NCI-H2196 treated with DMSO at 0.1 percent for 48 hours (cell line): ENCODE measurements around the gene ITGA2.

Experiments
- DNase-seq: peaks from one replicate; lab custom pipeline; 2025; ENCODE audit not compliant: unreplicated experiment; lab: John Stamatoyannopoulos, UW

ITGA2 gene

GRCh38 chr5:53055365-53055764 lies 66.2 kb downstream of the ITGA2 start:
- DNase-seq, result no peak

GRCh38 chr5:53059281-53059680 lies 70.1 kb downstream of the ITGA2 start:
- no peak for DNase-seq

- no peak for DNase-seq
Observed at GRCh38 chr5:53063176-53063575, 74.0 kb downstream of the ITGA2 start.

GRCh38 chr5:53063791-53064190 lies 74.6 kb downstream of the ITGA2 start:
- DNase-seq, result no peak

- no peak for DNase-seq
Observed at GRCh38 chr5:53066088-53066487, 76.9 kb downstream of the ITGA2 start.

DNA sequence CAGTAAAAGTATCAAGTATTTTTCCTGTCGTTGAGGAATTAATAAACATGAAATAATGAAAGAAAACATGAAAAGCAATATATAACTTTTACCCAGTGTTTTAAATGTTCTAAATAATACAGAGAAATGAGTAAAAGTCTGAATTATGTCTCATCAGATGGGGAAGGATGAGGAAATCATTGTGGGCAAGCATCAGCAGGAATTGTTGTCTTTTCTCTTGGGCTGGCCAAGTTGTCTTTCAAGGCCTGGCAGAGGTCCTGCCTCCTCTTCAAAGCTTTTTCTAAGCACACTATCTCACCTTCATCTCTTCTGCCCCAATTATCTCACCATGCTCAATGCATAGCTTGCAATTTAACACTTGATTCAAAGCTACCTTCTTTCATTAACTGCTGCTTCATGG lies 78.5 kb downstream of the ITGA2 start:
- no peak for DNase-seq

GRCh38 chr5:53068291-53068836 lies 79.2 kb downstream of the ITGA2 start:
- no peak for DNase-seq

DNA sequence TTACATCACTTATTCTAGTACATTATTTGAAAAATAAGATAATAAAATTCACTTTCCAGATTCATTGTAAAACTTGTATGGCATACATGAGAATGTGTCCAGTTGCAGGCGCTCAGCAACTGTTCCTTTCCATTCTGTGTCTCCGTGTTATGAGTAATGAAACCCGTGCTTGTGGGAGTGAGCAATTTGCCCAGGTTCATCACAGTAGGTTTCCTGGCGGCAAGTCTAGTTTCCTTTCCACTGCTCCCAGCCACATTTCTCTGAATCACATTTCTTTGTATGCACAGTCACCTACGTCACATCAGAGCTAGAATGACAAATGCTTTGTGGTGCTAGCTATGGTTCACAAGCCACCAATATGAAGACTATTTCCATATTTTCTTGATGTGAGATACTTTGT lies 80.5 kb downstream of the ITGA2 start:
- DNase-seq, result no peak

- no peak for DNase-seq
Observed at GRCh38 chr5:53071298-53071697, 82.1 kb downstream of the ITGA2 start.

DNA sequence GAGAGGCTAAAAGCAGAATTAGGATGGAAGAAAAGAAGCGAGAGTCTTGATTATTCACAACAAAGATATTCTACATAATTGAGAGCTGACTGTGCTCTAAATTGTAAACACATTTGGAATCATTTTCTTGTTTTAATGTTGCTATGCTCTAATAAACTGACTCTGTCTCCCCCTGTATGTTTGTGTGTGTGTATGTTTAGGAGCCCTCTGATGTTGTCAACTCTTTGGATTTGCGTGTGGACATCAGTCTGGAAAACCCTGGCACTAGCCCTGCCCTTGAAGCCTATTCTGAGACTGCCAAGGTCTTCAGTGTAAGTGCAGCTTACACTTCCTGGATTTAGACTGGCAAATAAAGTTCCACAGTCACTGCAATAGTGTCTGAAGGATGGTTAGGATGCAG lies 82.6 kb downstream of the ITGA2 start:
- no peak for DNase-seq

DNA sequence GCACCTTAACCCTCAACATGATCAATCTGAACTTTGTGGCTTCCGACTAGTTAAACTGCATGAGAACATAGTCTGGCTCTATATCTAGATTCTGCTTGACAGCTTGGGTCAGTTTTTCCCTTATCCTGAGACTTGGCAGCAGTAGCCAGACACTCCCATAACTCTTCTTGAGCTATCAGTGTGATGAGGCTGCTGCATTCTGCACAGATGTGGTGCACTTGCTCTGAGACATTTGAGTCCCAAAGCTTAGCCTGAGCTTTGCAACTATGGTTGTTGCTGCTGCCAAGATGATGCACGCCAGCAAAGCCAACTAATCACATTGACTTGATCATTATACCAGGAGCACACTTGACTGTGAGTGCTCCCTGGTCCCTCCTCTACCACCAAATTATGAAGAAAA lies 84.2 kb downstream of the ITGA2 start:
- no peak for DNase-seq

GRCh38 chr5:53076014-53076583 lies 86.9 kb downstream of the ITGA2 start:
- DNase-seq, result no peak

DNA sequence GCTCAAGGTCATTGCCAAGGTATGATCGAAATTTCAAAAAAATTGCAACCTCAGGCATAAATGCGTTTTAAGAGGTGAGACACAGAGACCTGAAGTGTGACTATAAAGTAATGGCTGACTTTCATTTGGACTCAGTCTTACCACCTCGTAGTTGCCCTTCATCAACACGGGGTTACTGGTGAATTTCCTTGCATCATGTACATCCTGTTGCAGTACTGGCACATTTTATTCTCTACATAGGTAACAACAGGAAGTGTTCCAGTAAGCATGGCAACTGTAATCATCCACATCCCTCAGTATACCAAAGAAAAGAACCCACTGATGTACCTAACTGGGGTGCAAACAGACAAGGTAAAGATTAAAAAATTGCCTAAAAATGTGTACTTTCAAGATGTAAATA lies 91.1 kb downstream of the ITGA2 start:
- no peak for DNase-seq

GRCh38 chr5:53083927-53084326 lies 94.8 kb downstream of the ITGA2 start:
- no peak for DNase-seq

DNA sequence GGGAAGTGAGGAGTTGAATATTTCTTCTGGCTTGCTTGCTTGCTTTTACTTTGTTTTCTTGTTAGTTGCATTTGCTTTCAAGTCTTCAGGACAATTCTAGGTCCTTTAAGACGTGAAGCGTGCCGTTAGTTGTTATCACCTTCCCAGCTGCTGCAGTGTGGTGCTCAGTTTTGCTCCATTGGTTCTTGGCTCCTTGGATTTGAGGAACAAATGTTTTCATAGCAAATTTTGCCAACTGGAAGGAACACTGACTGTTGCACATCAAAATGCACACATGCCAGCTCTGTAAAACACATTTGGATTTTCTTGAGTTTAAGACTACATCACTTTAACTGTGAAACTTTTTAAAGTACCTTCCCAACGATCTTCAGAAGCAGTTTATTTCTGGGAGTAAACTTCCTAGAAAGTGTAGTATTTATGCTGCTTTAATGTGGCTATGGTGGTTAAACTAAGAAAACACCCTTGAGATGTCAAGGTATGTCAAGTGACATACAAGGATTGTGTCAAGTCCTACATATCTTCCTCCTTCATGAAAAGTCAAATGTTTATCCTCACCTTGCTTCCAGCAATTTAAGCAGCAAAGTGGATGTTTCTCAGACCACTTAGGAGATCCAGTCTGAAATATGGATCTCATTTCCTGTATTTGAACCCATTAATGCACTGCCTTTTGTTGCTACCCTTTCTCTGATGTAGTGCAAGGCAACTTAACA lies 95.5 kb downstream of the ITGA2 start:
- no peak for DNase-seq

DNA sequence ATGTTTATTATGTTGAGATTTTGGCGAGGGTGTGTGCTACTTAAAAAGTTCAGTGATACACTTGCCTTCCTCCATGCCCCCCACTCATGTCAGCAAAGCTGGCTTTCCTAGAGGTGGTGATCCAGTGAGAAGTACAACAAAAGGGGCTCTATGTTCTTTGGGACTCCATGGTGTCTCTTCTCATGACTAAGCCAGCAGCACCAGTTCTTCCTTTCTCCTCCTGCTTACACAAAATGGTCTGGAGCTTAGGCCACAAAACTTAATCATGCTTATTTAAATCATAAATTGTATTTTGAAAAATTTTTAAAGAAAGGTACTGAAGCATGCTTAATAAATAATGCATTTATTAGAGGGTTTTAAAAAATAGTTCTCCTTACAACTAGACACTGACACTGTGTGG lies 98.0 kb downstream of the ITGA2 start:
- no peak for DNase-seq

GRCh38 chr5:53087621-53088121 lies 98.5 kb downstream of the ITGA2 start:
- no peak for DNase-seq

DNA sequence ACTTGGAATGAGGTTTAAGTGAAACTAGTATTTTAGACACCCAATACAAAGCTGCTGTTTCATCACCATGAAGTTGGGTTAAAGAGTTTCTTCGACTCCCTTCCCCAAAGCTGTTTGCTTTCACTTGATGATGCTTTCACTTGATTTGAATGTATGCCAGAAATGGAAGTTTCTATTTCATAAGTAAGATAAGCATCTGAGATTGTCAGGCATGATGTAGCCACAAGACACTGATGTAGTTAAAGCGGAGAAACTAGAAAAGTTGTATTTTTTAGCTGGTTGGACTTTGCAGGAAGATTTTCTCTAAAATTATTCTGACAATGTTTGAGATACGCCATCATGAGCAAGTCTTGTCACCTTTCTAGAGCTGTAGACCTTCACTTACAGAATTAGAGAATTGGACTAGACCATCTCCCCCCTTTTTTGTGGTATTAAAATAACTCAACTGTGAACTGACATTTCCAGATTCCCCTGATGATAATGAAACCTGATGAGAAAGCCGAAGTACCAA lies 100.4 kb downstream of the ITGA2 start:
- no peak for DNase-seq

DNA sequence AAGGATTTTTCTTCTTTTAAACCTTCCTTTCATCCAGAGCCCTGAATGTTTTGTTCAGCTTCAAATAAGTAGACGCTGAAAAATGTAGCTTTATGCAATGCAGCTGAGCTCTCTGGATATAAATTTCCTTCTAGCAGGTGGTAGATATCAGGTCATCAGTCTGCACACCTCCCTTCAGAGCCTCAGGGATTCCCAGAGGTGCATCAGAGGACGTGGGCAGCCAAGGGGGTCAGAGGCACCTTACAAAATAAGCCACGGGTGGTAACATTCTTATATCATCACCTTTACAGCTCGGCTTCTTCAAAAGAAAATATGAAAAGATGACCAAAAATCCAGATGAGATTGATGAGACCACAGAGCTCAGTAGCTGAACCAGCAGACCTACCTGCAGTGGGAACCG lies 101.1 kb downstream of the ITGA2 start:
- DNase-seq, result no peak

DNA sequence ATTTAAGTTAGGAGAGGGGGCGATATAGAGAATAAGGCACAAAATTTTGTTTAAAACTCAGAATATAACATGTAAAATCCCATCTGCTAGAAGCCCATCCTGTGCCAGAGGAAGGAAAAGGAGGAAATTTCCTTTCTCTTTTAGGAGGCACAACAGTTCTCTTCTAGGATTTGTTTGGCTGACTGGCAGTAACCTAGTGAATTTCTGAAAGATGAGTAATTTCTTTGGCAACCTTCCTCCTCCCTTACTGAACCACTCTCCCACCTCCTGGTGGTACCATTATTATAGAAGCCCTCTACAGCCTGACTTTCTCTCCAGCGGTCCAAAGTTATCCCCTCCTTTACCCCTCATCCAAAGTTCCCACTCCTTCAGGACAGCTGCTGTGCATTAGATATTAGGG lies 102.1 kb downstream of the ITGA2 start:
- no peak for DNase-seq

DNA sequence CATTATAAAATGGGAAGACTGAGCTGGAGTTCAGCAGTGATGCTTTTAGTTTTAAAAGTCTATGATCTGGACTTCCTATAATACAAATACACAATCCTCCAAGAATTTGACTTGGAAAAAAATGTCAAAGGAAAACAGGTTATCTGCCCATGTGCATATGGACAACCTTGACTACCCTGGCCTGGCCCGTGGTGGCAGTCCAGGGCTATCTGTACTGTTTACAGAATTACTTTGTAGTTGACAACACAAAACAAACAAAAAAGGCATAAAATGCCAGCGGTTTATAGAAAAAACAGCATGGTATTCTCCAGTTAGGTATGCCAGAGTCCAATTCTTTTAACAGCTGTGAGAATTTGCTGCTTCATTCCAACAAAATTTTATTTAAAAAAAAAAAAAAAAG lies 103.1 kb downstream of the ITGA2 start:
- no peak for DNase-seq

- DNase-seq, result no peak
Observed at GRCh38 chr5:53095217-53095616, 106.1 kb downstream of the ITGA2 start.
